ENCODE results near the gene ENG.
"Not testable (repeated sequence)": the region's sequence is repeated elsewhere in the genome, so short reads cannot be mapped to it uniquely, and the experiment has no call there.

ENG gene

GRCh38 chr9:127841087-127841835 lies 13.2 kb downstream of the ENG start:
- peak; percentile 84 for DNase-seq

DNA sequence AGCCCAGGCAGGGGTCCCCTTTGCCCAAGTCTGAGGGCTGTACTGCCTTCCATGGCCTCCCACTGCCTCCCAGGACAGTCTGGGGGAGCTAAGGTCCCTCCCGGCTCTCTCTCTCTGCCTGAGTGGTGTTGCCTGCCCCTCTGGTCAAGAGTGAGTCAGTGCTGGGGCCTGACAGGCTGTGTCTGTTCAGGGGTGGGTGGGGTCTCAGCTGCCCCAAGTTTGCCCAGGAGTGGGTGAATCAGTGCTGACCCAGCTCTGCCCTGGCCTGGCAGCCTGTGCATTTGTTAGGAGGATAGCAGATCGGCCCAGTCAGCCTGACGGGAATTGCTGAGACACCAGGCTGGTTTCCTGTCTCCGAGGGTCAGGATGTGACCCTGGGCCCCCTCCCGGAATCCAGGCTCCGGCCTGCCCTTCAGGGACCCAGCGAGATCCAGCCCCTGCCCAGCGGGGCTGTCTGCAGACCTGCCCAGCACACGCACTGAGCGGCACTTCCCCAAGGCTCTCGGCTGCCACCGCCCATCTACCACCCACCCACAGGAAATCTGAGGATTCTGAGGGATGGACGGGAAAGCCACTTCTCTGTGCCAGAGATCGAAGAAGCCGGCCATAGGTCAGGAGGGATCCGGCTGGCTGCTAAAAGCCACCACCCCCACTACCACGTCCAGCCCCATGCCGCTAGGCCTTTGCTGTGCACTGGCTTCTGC lies 15.9 kb downstream of the ENG start:
- no peak for DNase-seq

- DNase-seq, result peak; percentile 55
These were observed 17.1 kb downstream of the ENG start for GRCh38 chr9:127837346-127837745.

GRCh38 chr9:127836561-127836960 lies 17.9 kb downstream of the ENG start:
- not testable (repeated sequence) for DNase-seq

DNA sequence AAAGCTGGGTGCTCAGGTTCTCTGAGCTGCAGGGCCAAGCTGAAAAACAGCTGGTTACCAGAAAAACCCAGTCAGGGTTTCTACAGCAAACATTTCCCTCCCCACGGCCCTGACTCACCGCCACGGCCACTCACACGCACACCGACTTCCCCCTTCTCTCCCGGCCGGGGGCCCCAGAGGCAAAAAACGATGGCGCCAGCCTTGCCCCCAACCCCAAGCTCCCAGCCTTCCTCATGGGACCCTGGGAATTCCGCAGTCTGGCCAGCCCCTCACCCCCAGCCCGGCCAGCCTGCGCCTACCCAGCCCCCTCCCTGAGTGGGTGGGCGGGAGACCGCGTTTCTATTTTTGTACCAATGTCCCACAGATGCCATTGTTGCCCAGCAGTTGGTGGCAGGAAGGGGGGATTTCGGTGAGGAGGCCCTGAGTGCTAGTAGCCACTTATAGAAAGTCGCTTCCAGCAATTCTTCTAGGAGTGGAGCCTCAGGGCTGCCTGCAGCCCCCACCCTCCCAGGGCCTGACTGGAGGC lies 18.4 kb downstream of the ENG start:
- DNase-seq, result peak; percentile 77

DNA sequence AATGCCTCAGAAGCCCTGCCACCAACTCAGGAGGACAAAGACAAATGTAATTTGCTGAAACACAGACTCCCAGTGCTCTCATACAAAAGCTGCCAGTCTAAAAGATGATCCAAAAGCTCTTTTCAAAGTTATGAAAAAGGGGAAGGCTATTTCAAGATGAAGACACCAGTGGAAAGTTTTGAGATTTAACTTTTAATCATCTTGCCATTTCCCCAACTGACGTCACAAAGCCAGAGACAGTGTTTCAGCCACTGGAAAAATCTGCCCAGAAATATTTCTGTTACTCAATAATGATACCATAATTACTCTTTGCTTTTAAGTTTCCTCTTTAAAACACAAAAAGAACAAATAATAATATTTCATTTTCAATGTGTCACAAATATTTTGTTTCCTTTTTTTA lies 20.9 kb downstream of the ENG start:
- DNase-seq, result peak; percentile 49

- no peak for DNase-seq
These were observed 22.2 kb downstream of the ENG start for GRCh38 chr9:127832248-127832647.

DNA sequence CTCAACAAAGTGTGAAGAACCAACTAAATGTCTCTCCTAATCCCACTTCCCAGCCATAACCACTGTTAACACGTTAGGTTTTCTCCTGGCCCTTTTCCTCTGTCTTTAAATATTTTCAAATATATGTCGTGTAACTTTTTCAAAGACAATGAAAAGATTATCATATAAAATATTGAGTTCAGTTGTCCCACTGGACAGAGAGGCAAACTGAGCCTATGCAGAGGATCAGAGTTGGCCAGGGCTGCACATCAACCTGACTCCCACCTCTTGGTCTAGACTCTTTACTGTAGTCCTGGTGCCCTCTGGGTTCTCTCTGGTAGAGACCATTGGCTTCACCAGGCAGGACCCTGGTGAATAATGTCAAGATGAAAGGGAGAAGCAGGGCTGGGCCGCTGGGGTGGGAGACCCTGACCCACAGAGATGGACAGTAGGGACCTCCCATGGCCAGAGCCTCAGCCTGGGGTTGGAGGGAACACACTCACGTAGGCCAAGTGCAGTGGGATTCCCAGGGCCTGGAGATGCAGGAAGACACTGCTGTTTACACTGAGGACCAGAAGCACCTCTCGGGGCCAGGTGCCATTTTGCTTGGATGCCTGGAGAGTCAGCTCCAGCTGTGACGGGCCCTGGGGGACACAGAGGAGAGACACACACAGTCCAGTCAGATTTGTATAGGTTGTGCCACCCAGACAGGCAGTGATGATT lies 25.1 kb downstream of the ENG start:
- no peak for DNase-seq

- DNase-seq, result peak; percentile 76
These were observed 26.0 kb downstream of the ENG start for GRCh38 chr9:127828262-127829031.

GRCh38 chr9:127826253-127826913 lies 28.1 kb downstream of the ENG start:
- DNase-seq, result no peak

- peak; percentile 55 for DNase-seq
These were observed 29.0 kb downstream of the ENG start for GRCh38 chr9:127825319-127826051.

GRCh38 chr9:127822108-127822507 lies 32.4 kb downstream of the ENG start:
- no peak for DNase-seq

- DNase-seq, result no peak
These were observed 35.9 kb downstream of the ENG start for GRCh38 chr9:127818574-127818973.

DNA sequence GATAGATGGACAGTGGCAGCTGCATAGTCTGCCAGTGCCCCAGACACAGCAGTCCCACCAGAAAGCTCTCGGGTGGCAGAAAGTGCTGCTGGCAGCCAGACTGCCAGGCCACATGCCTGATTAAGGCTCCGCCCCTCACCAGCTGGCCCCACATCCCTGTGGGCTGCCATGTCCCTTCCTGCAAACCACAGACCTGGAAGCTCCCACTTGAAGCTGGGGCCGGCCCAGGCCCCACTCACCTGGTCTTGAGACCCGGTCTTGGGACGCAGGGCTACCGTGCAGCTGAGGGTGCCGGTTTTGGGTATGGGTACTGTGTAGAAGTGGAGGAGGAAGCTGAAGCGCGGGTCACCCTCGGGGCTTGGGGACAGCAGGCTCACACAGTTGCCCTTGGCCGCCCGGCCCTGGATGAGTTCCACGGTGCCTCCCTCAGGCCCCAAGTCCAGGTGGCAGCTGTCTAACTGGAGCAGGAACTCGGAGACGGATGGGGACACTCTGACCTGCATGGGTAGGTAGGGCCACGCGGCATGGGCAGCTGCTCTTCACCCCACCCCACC lies 36.5 kb downstream of the ENG start:
- DNase-seq, result peak; percentile 29

DNA sequence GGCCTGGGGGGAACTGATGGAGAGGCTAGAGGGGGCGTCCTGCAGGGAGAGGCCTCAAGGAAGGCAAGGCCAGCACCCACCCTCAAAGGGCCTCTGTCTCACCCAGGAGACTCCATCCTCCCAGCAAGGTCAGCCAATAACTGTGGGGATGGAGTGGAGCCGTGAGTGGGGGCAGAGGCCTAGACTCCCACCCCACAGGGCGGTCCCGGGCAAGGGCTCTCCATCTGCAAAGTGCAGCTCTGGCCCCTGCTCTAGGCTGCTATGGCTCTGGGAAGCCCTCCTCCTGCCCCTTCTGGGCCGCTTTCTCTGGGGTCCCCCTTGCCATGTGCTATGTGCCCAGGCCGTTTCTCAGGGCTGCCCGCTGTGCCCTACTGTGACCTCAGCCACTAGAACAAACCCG lies 37.7 kb downstream of the ENG start:
- no peak for DNase-seq

DNA sequence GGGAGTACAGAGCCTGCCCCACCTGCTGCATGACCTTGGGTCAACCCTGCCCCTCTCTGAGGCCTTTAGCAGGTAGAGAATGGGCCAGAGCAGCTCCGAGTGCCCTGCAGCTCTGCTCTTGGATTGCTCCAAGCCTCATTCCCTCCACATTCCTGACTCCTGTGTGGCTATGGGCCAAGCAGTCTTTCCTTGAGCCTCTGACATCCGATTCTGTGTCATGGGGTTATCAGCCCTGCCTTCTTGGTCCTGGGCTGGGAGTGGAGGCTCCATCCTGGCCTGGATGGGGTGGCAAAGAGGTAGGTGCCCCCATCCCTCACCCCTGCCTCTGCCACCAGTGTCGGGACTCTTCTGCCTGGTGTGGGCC lies 38.1 kb downstream of the ENG start:
- DNase-seq, result no peak

DNA sequence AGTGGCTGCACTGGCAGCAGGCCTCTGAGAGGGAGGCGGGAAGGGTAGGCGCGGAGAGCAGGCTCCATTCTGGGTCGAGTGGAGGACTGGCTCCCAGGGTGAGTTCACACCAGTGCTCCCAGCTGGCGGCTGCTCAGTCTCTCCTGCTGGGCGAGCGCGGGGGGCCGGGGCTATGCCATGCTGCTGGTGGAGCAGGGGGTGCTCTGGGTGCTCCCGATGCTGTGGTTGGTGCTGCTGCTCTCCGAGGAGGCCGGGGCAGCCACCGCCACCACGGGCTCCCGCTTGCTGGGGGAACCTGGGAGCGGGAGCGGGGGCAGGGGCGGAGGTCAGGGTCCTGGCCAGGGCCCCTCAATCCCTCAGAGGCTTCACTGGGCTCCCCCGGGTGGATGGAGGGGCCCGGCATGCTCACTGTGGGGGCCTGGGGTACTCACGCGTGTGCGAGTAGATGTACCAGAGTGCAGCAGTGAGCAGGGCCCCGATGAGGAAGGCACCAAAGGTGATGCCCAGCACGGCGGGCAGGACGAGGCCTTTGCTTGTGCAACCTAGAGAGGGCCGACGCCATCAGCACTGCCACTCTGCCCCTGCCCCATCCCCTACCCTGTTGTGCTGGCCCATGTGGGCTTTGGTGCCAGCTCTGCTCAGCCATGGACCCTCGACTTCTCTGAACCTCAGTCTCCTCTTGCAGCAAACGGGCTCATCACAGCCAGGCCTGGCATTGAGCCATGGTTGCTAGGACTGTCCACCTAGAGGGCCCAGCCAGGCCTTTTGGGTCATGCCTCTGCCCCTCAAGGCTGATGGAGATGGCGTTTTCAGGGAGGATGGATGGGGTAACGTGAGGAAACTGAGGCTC lies 38.7 kb downstream of the ENG start:
- no peak for DNase-seq

- peak; percentile 19 for DNase-seq
These were observed 39.6 kb downstream of the ENG start for GRCh38 chr9:127814619-127815511.

DNA sequence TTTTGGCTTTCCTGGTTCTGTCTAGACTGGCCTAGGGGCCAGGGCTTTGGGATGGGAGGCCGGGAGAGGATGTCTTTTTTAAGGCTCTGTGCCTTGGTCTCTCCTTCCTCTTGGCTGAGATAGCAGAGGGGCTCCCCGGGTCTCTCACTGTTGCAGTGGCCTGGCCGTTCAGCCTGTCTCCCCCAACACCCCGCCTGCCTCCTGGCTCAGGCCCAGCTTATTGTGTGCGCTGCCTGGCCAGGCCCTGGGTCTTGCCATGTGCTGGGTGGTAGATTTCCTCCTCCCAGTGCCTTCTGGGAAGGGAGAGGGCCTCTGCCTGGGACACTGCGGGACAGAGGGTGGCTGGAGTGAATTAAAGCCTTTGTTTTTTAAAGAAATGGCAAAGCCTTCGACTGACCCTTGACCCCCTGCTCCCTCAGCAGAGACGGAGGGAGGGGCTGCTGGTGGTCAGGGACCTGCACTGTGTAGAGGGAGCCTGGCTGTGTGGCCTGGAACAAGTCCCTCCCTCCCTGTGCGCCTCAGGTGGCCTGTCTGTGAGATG lies 40.7 kb downstream of the ENG start:
- peak; percentile 44 for DNase-seq

All from hematopoietic multipotent progenitor cell treated with erythropoietin and hydrocortisone succinate and interleukin-3 and kit ligand, for 4 days (in vitro differentiated cells).